ENCODE data around the gene ZNG1C.
"Not testable (repeated sequence)": the region's sequence is repeated elsewhere in the genome, so short reads cannot be mapped to it uniquely, and the experiment has no call there.

DNA sequence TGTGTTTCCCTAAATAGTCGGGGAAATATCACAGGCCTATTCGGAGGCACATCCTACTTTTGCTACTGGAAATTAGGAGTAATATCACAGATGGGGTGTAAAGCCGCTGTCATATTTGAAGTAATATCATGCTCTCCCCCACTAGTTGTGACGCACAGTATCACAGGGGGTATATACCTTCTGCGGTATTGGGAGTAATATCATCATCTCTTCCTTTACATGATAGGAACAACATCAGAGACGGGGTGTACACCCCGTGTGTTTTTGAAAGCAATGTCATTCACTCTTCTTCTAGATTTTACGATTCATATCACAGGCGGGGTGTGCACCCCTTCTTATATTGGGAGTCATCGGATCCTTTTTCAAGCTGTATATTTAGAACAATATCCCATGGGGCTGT lies 76.4 kb downstream of the ZNG1C start:
- not testable (repeated sequence) for TF ChIP-seq CTCF (IDR thresholded peaks at IDR 0.05; ENCODE audit: low read depth, low read length, poor library complexity, severe bottlenecking); EZH2phosphoT487 (IDR thresholded peaks at IDR 0.05; ENCODE audit: borderline replicate concordance, low read length)

Measured in DOHH2 (cell line).